Measurements from ENCODE around the gene YY2.

DNA sequence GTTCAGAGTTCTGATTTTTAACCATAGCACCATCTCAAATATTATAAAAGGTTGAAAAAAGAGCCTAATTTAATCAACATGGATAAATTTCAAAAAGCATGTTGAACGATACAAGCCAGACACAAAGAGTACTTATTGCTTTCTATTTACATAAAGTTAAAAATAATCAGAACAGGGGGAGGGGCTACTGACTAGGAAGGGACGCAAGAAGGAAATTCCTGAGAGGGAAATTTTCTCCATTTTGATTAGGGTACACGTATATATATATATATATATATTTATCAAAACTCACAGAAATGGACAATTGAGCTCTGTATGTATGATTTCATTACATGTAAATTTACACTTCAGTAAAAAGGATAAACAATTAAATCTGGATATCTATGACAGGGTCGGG is 16.9 kb upstream of the YY2 start:
- TF ChIP-seq CTCF (IDR thresholded peaks at IDR 0.05) = no peak
- no peak for TF ChIP-seq POLR2A (IDR thresholded peaks at IDR 0.05)

Measured in testis (tissue), 2 donors.